Measurements from ENCODE around the gene AGAP1.

DNA sequence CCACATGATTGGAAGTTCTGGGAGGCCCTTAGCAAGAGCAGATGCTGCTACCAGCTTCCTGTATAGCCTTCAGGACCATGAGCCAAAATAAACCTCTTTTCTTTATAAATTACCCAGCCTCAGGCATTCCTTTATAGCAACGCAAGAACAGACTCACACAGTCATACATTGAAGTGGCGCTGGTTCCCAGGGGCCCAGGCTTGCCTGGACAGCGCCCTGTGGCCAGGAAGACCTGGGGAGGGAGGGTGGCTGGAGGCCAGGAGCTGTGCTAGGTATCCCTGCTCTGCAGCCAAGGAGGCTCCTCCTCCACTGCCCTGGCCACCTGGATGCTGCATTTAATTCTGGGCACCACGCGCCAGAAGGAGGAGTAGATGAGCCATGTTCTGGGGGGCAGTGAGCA, 98.1 kb downstream of the AGAP1 start:
- TF ChIP-seq, protein P1, sequence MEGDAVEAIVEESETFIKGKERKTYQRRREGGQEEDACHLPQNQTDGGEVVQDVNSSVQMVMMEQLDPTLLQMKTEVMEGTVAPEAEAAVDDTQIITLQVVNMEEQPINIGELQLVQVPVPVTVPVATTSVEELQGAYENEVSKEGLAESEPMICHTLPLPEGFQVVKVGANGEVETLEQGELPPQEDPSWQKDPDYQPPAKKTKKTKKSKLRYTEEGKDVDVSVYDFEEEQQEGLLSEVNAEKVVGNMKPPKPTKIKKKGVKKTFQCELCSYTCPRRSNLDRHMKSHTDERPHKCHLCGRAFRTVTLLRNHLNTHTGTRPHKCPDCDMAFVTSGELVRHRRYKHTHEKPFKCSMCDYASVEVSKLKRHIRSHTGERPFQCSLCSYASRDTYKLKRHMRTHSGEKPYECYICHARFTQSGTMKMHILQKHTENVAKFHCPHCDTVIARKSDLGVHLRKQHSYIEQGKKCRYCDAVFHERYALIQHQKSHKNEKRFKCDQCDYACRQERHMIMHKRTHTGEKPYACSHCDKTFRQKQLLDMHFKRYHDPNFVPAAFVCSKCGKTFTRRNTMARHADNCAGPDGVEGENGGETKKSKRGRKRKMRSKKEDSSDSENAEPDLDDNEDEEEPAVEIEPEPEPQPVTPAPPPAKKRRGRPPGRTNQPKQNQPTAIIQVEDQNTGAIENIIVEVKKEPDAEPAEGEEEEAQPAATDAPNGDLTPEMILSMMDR (IDR thresholded peaks at IDR 0.05): no peak
- no peak for TF ChIP-seq POLR2A (IDR thresholded peaks at IDR 0.05)
